ENCODE data around the gene AMACR.
A peak's percentile ranks its signal among the peaks of the same experiment; 100 is the strongest.

The AMACR gene

DNA sequence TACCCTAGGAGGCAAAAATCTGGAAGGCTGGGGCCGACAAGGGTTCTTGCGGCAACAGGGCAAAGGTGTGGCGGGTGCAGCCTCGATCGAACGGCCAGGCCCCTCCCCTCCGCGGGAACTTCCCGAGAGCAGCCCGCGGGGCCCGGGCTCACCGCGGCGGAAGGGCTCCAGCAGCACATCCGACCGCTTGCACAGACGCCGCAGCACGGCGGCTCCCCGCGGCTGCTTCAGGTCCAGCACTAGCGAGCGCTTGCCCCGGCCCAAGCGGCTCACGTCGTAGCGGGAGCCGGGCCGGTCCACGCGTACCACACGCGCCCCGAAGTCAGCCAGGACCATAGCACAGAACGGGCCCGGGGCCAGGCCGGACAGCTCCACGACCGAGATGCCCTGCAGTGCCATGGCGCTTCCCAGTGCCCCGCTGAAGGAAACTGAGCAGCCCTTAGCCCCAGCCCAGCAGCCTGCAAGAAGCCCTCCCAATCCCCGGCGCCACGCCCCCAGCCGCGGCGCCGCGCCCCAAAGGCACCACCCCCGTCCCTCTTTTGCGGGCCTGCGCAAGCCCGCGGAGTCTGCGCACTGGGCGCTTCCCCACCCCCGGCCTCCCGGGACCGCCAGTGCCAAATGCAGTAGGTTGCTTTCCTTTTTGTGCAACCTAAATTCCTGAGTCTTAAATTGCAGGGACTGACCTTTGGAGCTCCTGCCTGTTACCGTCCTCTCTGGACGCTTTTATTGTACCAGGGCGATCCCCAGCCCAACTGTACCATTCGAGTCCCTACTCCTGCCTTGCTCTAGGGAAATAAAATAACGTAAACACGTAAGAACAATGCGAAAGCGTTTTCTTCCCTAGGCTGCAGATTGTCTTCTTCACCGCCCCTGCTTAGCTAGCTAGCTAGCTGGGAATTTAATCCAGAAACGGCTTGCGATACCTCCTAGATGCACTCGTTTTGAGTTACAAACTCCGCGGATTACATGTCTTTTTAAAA is at the start of gene AMACR:
AMACR (minus strand) TSS at position 430 of the 980 bp plus-strand sequence; CDS start at position 399, 31 bp downstream.
- peak; percentile 96 for DNase-seq (ENCODE audit: low spot score)
- TF ChIP-seq, protein P1, sequence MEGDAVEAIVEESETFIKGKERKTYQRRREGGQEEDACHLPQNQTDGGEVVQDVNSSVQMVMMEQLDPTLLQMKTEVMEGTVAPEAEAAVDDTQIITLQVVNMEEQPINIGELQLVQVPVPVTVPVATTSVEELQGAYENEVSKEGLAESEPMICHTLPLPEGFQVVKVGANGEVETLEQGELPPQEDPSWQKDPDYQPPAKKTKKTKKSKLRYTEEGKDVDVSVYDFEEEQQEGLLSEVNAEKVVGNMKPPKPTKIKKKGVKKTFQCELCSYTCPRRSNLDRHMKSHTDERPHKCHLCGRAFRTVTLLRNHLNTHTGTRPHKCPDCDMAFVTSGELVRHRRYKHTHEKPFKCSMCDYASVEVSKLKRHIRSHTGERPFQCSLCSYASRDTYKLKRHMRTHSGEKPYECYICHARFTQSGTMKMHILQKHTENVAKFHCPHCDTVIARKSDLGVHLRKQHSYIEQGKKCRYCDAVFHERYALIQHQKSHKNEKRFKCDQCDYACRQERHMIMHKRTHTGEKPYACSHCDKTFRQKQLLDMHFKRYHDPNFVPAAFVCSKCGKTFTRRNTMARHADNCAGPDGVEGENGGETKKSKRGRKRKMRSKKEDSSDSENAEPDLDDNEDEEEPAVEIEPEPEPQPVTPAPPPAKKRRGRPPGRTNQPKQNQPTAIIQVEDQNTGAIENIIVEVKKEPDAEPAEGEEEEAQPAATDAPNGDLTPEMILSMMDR (IDR thresholded peaks at IDR 0.05) = no peak

DNA sequence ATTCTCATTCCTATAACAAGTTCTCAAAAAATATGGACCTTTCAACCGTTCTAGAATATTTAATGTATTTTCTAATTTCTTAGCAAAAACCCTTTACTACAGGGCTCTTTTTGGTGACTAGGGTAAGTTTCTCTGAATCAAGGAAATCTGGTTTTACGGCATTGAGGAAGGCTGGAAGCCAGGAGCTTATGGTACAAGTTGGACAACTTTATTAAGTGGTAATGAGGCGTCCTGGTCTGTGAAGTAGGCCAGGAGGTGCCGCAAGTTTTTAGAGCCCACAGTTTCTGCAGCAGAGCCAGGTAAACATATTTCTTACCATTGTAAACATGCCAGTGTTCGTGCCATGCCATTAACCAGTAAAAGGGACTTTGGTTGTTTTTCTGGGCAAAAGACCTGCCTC is 49.7 kb upstream of the AMACR start:
- no peak for DNase-seq (ENCODE audit: low spot score)
- Histone ChIP-seq H3K4me3 (no peak overlapping the region), H3K27ac (no peak overlapping the region)
- TF ChIP-seq, protein P1 (IDR thresholded peaks at IDR 0.05) = no peak

More for the DNA sequence above, at the start of gene AMACR:
- H3K27ac ChIP-seq = peak within 1 kb of the TSS; percentile 72 to 93
- H3K4me3 ChIP-seq = peak within 1 kb of the TSS; percentile 85

DNA sequence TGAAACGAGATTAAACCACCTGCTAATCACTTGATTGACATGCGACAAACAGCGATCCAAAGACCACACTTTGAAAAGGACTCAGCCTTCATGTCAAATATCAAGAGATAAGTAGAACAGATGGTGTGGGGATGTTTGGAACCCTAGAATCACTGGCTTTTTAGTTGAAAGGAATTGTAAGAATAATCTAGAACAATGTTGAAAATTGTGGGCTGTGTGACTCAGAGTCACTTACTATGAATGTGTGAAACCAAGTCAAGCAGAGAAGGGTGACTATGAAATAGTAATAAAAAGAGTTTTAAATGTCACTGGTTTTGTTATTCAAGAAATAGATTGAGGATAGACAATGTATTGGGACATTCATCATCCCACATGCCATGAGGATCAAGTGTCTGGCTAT is 49.3 kb upstream of the AMACR start:
- TF ChIP-seq, protein P1 (IDR thresholded peaks at IDR 0.05) = no peak
- DNase-seq (ENCODE audit: low spot score) = no peak
- H3K27ac ChIP-seq = no peak overlapping the region
- H3K4me3 ChIP-seq = no peak overlapping the region

DNA sequence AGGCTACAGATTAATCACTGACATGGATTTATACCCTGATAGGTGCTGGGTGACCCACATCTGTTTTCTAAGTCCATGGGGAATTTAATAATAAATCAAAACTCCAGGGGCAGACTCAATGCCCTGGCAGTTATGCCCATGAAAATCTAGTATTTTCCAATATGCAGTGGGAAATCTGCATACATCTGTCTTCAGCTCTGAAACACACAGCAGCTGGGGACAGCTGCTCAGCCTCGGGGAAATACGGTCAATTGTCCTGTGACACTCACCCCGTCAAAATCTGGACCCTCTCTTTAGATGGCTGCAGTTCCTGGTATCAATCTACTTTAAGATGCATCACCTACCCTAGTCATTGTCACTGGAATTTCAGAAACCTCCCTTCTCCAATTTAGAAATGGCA is 47.8 kb upstream of the AMACR start:
- Histone ChIP-seq H3K27ac (no peak overlapping the region), H3K4me3 (no peak overlapping the region)
- DNase-seq (ENCODE audit: low spot score) = no peak
- TF ChIP-seq, protein P1 (IDR thresholded peaks at IDR 0.05) = no peak

DNA sequence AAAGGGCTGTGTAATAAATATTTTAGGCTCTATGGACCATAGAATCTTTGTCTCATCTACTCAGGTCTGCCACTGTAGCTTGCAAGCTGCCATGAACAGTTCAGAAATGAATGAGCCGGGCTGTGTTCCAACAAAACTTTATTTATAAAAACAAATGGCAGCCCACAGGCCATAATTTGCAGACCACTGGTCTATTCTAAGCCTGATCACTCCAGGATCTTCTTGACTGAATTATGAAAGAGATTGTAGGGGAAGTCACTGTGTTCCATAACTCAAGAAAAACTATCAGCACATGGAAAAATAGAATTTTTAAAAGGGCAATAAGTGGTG is 46.5 kb upstream of the AMACR start:
- Histone ChIP-seq H3K4me3 (no peak overlapping the region), H3K27ac (no peak overlapping the region)
- no peak for DNase-seq (ENCODE audit: low spot score)
- TF ChIP-seq, protein P1 (IDR thresholded peaks at IDR 0.05) = no peak

DNA sequence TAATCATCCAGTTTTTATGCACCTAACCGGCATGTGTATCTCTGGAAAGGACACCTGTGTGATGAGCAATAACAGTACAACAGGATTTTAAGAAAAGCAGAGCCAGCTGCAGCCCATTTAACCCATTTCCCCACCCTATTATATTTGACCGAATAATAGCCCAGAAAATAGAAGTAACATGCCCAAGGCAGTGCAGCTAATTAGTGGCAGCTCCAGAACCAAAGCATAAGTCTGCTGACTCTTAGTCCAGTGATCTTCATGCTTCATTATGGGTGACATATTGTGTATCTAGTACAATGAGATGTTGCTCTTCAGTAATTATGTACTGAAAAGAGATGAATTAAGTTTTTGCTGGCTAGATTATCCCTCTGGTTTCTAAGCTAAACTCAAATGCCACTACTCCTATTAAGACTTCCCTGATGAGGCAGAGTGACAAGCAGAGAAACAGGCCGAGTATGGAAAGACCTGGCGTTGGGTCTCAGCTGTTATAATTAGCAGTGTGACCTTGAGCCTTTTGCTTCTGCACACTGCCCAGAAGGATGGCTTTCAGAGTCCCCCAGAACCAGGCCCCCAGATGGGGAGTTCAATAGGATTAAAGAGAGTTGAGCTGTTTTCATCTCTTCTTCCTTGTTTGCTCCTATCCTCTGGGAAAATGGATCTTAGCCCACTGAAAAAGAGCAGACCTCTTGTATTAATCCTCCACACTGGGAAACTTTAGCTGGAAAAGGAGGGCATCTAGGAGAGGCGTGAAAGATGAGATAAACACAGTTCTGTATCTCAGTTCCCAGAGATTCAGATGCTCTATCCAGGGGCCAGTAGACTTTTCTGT is 45.9 kb upstream of the AMACR start:
- peak overlapping the region; percentile 9 to 74 for H3K27ac ChIP-seq

More for the DNA sequence above, 45.9 kb upstream of the AMACR start:
- no peak overlapping the region for H3K4me3 ChIP-seq
- no peak for DNase-seq (ENCODE audit: low spot score)
- TF ChIP-seq, protein P1 (IDR thresholded peaks at IDR 0.05) = no peak

All from coronary artery (tissue), 2 donors.